ENCODE results near the gene ZNF837.
A peak's percentile ranks its signal among the peaks of the same experiment; 100 is the strongest.

Gene ZNF837

DNA sequence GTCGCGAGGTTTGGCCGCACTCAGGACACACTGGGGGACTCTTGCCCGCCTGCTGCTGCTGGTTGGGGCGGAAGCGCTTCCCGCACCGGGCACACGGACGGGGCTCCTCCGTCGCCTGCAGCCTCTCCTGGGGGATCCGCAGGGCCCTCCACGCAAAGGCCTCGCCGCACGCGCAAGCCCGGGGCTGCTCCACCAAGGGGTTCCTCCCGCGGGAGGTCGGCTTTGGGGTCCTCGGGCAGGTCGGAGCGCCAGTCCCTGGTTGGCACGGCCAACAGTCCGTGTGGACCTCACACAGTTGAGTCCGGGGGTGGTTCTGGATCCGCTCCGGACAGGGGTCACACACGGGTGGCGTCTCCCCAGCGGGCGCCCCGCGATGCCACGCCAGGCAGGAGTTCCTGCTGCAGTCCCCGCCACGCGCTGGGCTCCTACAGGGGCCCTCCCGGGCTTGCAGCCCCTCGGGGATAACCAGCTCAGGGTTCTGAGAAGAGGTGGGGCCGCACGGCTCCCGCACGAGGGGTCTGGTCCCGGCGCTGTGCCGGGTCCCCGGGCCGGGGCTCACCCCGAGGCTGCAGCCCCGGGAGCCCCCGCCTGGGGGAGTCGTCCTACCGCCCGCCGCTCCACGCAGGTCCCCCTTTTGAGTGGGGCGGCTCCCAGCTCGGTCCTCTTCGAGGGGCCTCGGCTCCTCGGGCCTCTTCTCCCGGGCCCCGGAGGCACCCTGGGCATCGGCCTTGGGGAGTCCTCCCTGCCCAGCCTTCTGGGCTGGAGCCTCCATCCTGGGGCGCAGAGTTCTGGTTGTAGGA is 12.1 kb downstream of the ZNF837 start:
- TF ChIP-seq POLR2A (IDR thresholded peaks at IDR 0.05; ENCODE audit: low read depth, low read length): no peak
- DNase-seq (ENCODE audit: insufficient read length, low spot score): no peak

DNA sequence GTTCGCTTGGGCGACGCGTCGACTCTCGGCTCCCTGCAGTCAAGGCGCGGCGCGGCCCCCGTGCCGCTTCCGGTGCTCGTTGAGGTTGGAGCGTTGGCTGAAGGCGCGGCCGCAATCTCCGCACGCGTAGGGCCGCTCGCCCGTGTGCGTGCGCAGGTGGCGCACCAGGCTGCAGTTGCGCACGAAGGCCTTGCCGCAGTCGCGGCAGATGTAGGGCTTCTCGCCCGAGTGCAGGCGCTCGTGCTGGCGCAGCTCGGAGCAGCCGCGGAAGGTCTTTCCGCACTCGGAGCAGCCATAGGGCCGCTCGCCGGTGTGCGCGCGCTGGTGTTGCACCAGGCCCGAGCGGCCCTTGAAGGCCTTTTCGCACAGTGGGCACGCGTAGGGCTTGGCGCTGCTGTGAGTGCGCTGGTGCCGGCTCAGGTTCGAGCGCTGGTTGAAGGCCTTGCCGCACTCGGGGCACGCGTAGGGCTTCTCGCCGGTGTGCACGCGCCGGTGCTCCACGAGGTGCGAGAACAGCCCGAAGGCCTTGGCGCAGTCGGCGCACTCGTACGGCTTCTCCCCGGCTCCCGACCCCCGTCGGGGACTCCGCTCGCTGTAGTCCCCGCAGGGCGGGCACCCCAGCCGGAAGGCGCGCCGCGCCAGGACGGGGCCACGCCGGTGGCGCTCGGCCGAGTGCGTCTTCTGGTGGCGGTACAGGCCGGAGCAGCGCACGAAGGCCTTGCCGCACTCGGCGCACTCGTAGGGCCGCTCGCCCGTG is 13.0 kb downstream of the ZNF837 start:
- no peak for DNase-seq (ENCODE audit: insufficient read length, low spot score)
- no peak for TF ChIP-seq POLR2A (IDR thresholded peaks at IDR 0.05; ENCODE audit: low read depth, low read length)
- FAIRE-seq: no peak

More for the DNA sequence above, 12.1 kb downstream of the ZNF837 start:
- FAIRE-seq: no peak

DNA sequence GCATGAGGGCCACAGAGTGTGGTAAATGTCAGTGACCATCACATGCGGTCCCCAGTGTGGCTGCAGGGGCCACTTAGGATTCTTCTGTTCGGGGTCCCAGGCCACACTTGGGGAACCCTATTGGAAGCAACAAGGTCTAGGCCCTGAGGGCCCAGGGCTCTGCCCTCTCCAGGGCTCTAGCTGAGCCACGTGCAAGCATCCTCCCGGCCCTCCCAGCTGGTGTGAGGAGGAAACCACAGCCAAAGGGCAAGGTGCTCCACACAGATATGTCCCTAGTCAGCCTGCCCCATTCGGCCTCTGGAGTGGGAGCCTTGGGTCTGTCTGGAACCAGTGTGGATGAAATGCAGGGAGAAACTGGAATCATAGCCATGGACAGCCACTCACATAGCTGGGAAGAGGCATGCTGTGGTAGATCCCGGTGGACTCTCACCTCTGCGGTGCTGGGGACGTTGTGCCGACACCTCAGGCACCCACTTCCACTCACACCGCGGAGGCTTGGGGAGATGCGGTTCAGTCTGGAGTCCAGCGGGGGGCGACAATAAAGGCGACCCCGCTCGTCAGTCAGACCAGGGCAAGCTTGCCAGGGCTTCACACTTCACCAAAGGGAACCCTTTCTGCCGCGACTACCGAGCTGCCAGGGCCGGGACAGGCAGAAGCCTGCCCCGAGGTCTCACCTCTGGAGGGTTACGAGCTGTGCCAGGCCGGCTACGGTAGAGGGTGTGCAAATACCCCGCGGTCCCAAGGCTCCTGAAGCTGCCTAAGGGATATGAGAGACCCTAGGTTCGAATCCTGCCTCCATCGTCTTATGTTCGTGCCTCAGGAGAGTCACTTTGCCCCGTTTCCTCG is 14.0 kb downstream of the ZNF837 start:
- no peak for TF ChIP-seq POLR2A (IDR thresholded peaks at IDR 0.05; ENCODE audit: low read depth, low read length)
- no peak for FAIRE-seq
- DNase-seq (ENCODE audit: insufficient read length, low spot score): no peak

DNA sequence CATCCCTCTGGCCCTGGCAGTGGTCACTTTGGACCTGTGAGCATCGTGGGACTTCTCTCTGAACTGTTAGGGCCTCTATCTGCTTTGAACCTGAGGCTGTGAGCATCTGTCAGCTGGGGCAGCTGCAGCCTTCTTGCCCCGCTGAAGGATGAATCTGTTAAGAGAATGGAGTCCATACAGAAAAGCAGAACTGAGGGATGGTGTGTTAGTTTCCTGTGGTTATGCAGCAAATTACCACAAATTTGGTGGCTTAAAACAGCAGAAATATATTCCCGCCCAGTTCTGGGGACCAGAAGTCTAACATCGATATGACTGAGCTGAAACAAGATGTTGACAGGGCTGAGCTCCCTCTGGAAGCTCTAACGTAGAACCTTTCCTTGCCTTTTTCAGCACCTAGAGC is 16.7 kb downstream of the ZNF837 start:
- FAIRE-seq (no peak), DNase-seq (ENCODE audit: insufficient read length, low spot score) (no peak)
- no peak for TF ChIP-seq POLR2A (IDR thresholded peaks at IDR 0.05; ENCODE audit: low read depth, low read length)

DNA sequence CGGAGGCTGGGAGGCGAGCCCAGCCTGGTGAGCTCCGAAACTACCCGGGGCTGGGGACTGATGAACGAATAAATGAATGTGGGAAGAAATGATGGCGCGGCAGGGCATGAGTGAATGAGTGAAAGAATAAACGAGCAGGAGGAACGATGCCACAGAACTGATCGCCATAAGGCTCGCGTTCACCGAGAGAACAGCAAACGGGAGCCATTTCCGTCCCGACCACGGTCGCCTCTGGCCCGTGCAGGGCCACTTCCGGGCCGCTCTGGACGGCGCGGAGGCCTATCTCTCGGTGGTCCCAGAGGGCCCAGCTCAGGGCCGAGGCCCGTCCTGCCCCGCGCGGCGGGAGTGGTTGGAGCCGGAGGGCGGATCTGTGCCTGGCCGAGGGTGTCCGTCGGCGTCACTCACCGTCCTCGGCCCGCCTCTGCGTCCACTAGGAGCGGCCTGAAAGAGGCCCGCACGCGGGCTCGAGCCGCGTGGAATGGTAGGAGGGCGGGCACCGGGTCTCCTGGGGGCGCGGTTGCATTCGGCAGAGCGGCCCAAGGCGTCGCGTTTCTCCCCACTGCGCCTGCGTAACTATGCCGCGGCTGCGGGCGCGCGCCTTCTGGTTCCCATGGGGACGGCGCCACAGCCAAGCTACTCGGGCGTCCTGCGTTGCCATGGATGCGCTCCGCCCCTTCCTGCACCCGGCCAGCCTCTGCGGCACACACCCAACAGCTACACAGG is 18.4 kb downstream of the ZNF837 start, which contains the start of gene ZNF497:
ZNF497 (minus strand) TSS at position 480 of the 723 bp plus-strand sequence. CDS start 5,116 bp downstream, outside the sequence.
- peak; percentile 100 for DNase-seq (ENCODE audit: insufficient read length, low spot score)
- no peak for FAIRE-seq
- peak; percentile 73; the same call in 1 of the 2 replicates for TF ChIP-seq POLR2A (IDR thresholded peaks at IDR 0.05; ENCODE audit: low read depth, low read length)

DNA sequence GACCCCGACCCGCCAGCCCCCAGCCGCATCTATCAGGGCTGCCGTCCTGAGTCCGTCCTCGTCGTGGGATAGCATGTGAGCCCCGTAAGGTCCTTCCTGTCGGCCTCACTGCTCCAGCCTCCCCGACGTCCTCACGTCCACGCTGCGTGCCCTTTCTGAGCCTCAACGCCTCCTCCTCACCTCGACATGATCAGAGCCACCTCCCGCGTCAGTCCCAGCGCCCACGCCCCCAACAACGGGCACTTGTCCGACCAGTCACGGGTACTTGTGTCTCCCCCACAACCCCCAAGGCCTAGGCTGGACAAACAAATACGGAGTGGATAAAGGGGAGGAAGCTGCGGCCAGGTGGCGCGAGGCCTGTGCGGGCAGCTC is 18.9 kb downstream of the ZNF837 start:
- DNase-seq (ENCODE audit: insufficient read length, low spot score) (no peak), FAIRE-seq (no peak)
- peak; percentile 60 for TF ChIP-seq POLR2A (IDR thresholded peaks at IDR 0.05; ENCODE audit: low read depth, low read length)

DNA sequence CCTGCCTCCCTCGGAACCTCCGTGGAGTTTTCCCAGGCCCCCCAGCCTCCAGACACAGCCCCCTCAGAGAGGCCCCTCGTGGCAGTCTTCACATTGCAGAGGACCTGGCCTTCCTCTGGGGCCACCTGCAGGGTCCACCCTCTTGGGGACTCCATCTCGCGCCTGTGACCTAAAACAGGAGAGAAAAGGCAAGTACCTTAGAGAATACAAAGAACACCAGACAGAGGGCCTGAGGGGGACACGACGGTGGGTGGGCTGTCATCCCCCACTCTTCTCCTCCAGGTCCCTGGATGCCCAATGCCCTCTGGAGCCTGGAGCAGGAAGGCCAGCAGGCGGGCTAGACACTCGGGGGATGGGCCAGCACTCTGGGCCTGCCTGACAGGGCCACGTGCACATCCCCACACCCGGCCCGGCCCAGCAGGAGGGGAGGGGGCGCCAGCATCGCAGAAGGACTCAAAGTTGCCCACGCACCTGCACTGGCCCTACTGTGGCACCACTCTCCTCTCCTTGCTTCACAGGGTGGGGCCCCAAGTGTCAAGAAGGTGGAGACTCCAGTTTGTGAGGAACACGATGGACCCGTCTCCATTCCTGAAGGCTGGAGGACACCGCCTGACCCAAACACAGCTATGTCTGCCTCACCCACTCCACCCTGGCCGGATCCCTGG is 23.2 kb downstream of the ZNF837 start:
- no peak for FAIRE-seq
- no peak for TF ChIP-seq POLR2A (IDR thresholded peaks at IDR 0.05; ENCODE audit: low read depth, low read length)

DNA sequence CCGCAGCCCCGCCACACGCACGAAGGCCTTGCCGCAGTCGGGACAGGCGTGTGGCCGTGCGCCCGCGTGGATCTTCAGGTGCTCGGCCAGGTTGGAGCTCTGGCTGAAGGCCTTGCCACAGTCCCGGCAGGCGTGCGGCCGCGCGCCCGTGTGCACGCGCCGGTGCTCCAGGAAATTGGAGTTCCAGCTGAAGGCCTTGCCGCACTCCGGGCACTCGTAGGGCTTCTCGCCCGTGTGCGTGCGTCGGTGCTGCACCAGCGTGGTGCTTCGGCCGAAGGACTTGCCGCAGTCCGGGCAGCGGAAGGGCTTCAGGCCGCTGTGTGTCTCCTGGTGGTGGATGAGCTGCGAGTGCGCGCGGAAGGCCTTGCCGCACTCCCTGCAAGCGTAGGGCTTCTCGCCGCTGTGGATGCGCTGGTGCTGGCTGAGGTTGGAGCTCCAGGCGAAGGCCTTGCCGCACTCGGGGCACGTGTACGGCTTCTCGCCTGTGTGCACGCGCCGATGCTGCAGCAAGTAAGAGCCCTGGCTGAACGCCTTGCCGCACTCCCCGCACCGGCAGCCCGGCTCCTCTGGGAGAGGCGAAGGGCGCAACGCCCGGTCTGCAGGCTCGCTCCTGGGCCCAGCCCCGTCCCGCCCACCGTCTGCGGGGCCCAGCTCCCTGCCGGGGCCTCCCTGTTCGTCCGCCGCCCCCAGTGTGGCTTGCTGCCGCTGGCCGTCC is 23.9 kb downstream of the ZNF837 start:
- DNase-seq (ENCODE audit: insufficient read length, low spot score): no peak
- no peak for TF ChIP-seq POLR2A (IDR thresholded peaks at IDR 0.05; ENCODE audit: low read depth, low read length)
- FAIRE-seq: no peak

More for the DNA sequence above, 23.2 kb downstream of the ZNF837 start:
- DNase-seq (ENCODE audit: insufficient read length, low spot score): no peak

DNA sequence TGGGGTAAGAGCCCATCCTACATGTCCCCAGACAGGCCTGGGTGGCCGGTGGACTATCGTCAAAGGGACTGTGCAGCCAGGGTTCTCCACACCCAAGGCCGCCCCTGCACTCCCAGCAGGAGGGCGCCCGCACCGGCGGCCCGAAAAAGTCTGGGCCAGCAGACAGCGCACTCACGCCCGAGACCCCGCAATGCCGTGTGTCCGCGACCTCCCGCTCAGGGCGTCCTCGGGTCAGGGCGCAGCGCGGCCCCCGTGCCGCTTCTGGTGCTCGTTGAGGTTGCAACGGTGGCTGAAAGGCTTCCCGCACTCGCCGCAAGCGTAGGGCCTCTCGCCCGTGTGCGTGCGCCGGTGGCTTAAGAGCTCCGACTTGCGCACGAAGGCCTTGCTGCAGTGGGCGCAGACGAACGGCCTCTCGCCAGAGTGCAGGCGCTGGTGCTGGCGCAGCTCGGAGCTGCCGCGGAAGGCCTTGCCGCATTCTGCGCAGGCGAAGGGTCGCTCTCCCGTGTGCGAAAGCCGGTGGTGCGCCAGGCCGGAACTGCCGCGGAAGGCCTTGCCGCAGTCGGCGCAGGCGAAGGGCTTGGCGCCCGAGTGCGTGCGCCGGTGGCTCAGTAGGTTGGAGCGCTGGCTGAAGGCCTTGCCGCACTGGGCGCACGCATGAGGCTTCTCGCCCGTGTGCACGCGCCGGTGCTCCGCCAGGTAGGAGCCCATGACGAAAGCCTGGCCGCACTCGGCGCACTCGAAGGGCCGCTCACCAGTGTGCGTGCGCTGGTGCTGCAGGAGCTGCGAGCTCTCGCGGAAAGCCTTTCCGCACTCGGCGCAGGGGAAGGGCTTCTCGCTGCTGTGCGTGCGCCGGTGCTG is 24.7 kb downstream of the ZNF837 start:
- FAIRE-seq: no peak
- TF ChIP-seq POLR2A (IDR thresholded peaks at IDR 0.05; ENCODE audit: low read depth, low read length): no peak
- no peak for DNase-seq (ENCODE audit: insufficient read length, low spot score)

DNA sequence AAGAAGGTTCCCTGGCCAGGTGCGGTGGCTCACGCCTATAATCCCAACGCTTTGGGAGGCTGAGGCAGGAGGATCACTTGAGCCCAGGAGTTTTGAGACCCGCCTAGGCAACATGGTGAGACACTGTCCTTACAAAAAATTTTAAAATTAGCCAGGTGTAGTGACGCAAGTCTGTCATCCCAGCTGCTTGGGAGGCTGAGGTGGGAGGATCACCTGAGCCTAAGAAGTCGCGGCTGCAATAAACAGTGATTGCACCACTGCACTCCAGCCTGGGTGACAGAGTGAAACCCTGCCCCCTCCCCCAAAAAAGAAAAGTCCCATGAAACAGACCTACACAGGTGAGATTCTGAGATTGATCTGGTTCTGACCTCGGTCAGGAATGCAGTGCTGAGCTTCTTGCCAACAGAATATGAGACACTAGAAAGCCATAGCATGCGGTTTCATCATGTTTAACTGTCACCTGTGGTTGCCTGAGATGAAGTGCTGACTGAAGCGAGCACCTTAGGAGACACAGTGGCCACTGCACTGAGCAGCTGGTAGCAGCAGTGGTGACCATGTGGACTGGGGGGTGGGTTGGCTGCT is 25.5 kb downstream of the ZNF837 start:
- no peak for TF ChIP-seq POLR2A (IDR thresholded peaks at IDR 0.05; ENCODE audit: low read depth, low read length)
- DNase-seq (ENCODE audit: insufficient read length, low spot score) (no peak), FAIRE-seq (no peak)

DNA sequence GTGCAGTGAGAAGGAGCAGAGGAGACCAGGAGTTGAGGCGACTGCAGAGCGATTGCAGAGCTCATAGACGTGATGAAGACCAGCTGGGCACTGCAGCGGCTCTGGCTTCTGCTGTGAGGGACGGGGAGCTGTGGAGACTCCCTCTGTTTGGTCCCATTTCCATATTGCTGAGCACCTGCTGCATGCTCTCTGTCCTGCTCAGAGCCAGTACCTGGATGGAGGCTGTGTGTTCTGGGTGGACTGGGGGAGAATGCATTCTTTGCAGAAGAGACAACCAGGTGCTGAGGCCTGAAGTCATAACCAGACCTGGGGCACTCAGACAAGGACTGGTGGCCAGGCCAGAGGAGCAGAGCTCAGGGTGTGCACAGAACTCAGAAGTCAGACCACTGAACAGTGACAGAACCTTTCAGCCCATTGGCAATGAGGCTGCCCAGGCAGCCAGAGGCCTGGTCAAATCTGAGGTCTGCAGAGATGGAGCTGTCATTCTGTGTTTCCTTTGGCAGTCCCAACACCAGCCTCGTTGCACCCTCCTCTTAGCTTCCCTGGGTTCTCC is 26.3 kb downstream of the ZNF837 start:
- TF ChIP-seq POLR2A (IDR thresholded peaks at IDR 0.05; ENCODE audit: low read depth, low read length): no peak
- FAIRE-seq (no peak), DNase-seq (ENCODE audit: insufficient read length, low spot score) (no peak)
